Ishikawa (cell line): ENCODE results near the gene PIP4K2A.

ENCODE experiments used
- CEBPB ChIP-seq: IDR thresholded peaks from 2 replicates; pipeline ENCODE4 v1.6.1; 2012
- CREB1 ChIP-seq: IDR thresholded peaks from 2 replicates; pipeline ENCODE4 v1.6.1; 2012; ENCODE audit warnings: low read depth
- EGR1 ChIP-seq: IDR thresholded peaks from 2 replicates; pipeline ENCODE4 v1.6.1; 2012
- EP300 ChIP-seq: IDR thresholded peaks from 2 replicates; pipeline ENCODE4 v1.6.1; 2012; ENCODE audit warnings: borderline replicate concordance
- FOXM1 ChIP-seq: IDR thresholded peaks from 2 replicates; pipeline ENCODE4 v1.6.1; 2012; ENCODE audit warnings: low read depth, borderline replicate concordance
- RAD21 ChIP-seq: IDR thresholded peaks from 2 replicates; pipeline ENCODE4 v1.6.1; 2012; ENCODE audit warnings: low read depth
- TAF1 ChIP-seq: IDR thresholded peaks from 2 replicates; pipeline ENCODE4 v1.6.1; 2012; ENCODE audit warnings: low read depth, mild to moderate bottlenecking
- TEAD4 ChIP-seq: IDR thresholded peaks from 2 replicates; pipeline ENCODE4 v1.6.1; 2012
- TF ChIP-seq, protein P1 (sequence below): IDR thresholded peaks from 2 replicates; pipeline ENCODE4 v1.6.1; 2012
- TF ChIP-seq, protein P2 (sequence below): IDR thresholded peaks from 2 replicates; pipeline ENCODE4 v1.6.1; 2012; ENCODE audit warnings: low read depth, mild to moderate bottlenecking

- TF ChIP-seq EP300: no peak
- no peak for TF ChIP-seq TAF1
- TF ChIP-seq, protein P1, sequence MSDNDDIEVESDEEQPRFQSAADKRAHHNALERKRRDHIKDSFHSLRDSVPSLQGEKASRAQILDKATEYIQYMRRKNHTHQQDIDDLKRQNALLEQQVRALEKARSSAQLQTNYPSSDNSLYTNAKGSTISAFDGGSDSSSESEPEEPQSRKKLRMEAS: no peak
- TF ChIP-seq FOXM1: no peak
- no peak for TF ChIP-seq TEAD4
- no peak for TF ChIP-seq CREB1
- TF ChIP-seq, protein P2, sequence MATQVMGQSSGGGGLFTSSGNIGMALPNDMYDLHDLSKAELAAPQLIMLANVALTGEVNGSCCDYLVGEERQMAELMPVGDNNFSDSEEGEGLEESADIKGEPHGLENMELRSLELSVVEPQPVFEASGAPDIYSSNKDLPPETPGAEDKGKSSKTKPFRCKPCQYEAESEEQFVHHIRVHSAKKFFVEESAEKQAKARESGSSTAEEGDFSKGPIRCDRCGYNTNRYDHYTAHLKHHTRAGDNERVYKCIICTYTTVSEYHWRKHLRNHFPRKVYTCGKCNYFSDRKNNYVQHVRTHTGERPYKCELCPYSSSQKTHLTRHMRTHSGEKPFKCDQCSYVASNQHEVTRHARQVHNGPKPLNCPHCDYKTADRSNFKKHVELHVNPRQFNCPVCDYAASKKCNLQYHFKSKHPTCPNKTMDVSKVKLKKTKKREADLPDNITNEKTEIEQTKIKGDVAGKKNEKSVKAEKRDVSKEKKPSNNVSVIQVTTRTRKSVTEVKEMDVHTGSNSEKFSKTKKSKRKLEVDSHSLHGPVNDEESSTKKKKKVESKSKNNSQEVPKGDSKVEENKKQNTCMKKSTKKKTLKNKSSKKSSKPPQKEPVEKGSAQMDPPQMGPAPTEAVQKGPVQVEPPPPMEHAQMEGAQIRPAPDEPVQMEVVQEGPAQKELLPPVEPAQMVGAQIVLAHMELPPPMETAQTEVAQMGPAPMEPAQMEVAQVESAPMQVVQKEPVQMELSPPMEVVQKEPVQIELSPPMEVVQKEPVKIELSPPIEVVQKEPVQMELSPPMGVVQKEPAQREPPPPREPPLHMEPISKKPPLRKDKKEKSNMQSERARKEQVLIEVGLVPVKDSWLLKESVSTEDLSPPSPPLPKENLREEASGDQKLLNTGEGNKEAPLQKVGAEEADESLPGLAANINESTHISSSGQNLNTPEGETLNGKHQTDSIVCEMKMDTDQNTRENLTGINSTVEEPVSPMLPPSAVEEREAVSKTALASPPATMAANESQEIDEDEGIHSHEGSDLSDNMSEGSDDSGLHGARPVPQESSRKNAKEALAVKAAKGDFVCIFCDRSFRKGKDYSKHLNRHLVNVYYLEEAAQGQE: no peak
- TF ChIP-seq EGR1: no peak
- TF ChIP-seq RAD21: no peak
- no peak for TF ChIP-seq CEBPB
These were observed 97.3 kb downstream of the PIP4K2A start for GRCh38 chr10:22617051-22617450.
